OCI-LY1 (cell line): ENCODE data around the gene CYP4F2.

Source experiments
- CTCF ChIP-seq: fragments of 200-600 bp; sonication (generic), shearing (Covaris generic); IDR thresholded peaks from 2 replicates; pipeline ENCODE4 v1.5.1; 2017; ENCODE audit warnings: mild to moderate bottlenecking, antibody characterized with exemption, low read length, moderate library complexity, mixed read lengths
- EZH2 ChIP-seq: fragments of 200-600 bp; sonication (generic), shearing (Covaris generic); IDR thresholded peaks from 2 replicates; pipeline ENCODE4 v1.8.0; 2017; ENCODE audit warnings: borderline replicate concordance, mixed run types, mild to moderate bottlenecking, antibody characterized with exemption, low read length, moderate library complexity, mixed read lengths

GRCh38 chr19:15905026-15905425 lies 7.2 kb upstream of the CYP4F2 start:
- TF ChIP-seq CTCF (no peak), EZH2 (no peak)
